Vagina (tissue), 2 donors: ENCODE measurements around the gene ST8SIA5. TPM values are rescaled to one million over a fixed set of nuclear protein-coding genes. Genes with fewer than 3 reads are reported as not detected.

Source experiments
- DNase-seq, 2 donors: peaks; one replicate each; pipeline ENCODE4 v3.0.0-alpha.2; 2017; ENCODE audit errors: extremely low spot score in 2 of 2
- H3K27ac ChIP-seq: fragments of 200-600 bp; sonication (generic); one replicate; pipeline ENCODE4 v1.5.1; 2019
- H3K27me3 ChIP-seq: fragments of 200-600 bp; sonication (generic); one replicate; pipeline ENCODE4 v1.5.1; 2019
- H3K36me3 ChIP-seq, 2 donors: fragments of 200-600 bp; sonication (generic); one replicate each; pipeline ENCODE4 v1.5.1; 2017 to 2019
- H3K4me1 ChIP-seq: fragments of 200-600 bp; sonication (generic); one replicate; pipeline ENCODE4 v1.5.1; 2019
- H3K4me3 ChIP-seq, 2 donors: fragments of 200-600 bp; sonication (generic); 1 replicate in 1 of 2; 2 replicates in 1 of 2; pipeline ENCODE4 v1.5.1; 2016 to 2019
- H3K9me3 ChIP-seq: fragments of 200-600 bp; sonication (generic); one replicate; pipeline ENCODE4 v1.5.1; 2019
- POLR2A ChIP-seq, 2 donors: fragments of 450-650 bp; IDR thresholded peaks; one replicate each; pipeline ENCODE4 v1.6.1; 2017; ENCODE audit warnings: antibody characterized with exemption in 2 of 2, mild to moderate bottlenecking in 2 of 2, moderate library complexity in 2 of 2
- POLR2AphosphoS5 ChIP-seq, 2 donors: sonication (generic); formaldehyde crosslinking; IDR thresholded peaks; one replicate each; pipeline ENCODE4 v1.9.0; 2017; ENCODE audit warnings: antibody characterized with exemption in 2 of 2, mild to moderate bottlenecking in 2 of 2, low read depth in 1 of 2; ENCODE audit not compliant: insufficient read depth in 1 of 2
- intact Hi-C: fragments of 100-400 bp; cut with DNase I; formaldehyde crosslinking; loops from one replicate; pipeline ENCODE4 v1.15.1; 2023
- total RNA-seq: library from RNA; depleted of rRNA; stranded (reverse); fragments of >200 nt; gene quantifications from one replicate; pipeline ENCODE4 v1.2.3, GENCODE V29; 2016
- TF ChIP-seq, protein P1 (sequence below), 3 experiments: fragments of 450-650 bp in 2 of 3; fragments of 200-600 bp in 1 of 3; sonication (generic) in 1 of 3; IDR thresholded peaks; one replicate each; pipeline ENCODE4 v1.5.1; 2017 to 2019; ENCODE audit warnings: antibody characterized with exemption in 3 of 3, mild to moderate bottlenecking in 2 of 3, moderate library complexity in 2 of 3

The ST8SIA5 gene
- total RNA-seq, 1 donor from 2014 or later, result not detected

DNA sequence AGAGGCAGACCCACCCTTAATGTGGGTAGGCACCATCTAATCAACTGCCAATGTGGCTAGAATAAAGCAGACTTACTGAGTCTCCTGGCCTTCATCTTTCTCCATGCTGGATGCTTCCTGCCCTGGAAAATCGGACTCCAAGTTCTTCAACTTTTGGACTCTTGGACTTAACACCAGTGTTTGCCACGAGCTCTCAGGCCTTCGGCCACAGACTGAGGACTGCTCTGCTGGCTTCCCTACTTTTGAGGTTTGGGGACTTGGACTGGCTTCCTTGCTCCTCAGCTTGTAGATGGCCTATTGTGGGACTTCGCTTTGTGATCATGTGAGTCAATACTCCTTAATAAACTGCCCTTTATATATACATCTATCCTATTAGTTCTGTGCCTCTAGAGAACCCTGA, 21.9 kb downstream of the ST8SIA5 start:
- H3K4me3 ChIP-seq, result no peak overlapping the region
- no peaks in the 10 kb centered on the region for H3K4me1 ChIP-seq
- DNase-seq, result no peak
- TF ChIP-seq, protein P1, sequence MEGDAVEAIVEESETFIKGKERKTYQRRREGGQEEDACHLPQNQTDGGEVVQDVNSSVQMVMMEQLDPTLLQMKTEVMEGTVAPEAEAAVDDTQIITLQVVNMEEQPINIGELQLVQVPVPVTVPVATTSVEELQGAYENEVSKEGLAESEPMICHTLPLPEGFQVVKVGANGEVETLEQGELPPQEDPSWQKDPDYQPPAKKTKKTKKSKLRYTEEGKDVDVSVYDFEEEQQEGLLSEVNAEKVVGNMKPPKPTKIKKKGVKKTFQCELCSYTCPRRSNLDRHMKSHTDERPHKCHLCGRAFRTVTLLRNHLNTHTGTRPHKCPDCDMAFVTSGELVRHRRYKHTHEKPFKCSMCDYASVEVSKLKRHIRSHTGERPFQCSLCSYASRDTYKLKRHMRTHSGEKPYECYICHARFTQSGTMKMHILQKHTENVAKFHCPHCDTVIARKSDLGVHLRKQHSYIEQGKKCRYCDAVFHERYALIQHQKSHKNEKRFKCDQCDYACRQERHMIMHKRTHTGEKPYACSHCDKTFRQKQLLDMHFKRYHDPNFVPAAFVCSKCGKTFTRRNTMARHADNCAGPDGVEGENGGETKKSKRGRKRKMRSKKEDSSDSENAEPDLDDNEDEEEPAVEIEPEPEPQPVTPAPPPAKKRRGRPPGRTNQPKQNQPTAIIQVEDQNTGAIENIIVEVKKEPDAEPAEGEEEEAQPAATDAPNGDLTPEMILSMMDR (IDR thresholded peaks at IDR 0.05), result no peak
- TF ChIP-seq POLR2A (IDR thresholded peaks at IDR 0.05) (no peak), POLR2AphosphoS5 (IDR thresholded peaks at IDR 0.05; ENCODE audit: insufficient read depth in 1 of 2, low read depth in 1 of 2) (no peak)
- intact Hi-C loops, result no loop called here
- H3K27me3 ChIP-seq, result no peaks in the 10 kb centered on the region
- H3K27ac ChIP-seq, result no peak overlapping the region
- H3K36me3 ChIP-seq, result no peaks in the 10 kb centered on the region
- H3K9me3 ChIP-seq, result peaks cover 5% of the 10 kb centered on the region

DNA sequence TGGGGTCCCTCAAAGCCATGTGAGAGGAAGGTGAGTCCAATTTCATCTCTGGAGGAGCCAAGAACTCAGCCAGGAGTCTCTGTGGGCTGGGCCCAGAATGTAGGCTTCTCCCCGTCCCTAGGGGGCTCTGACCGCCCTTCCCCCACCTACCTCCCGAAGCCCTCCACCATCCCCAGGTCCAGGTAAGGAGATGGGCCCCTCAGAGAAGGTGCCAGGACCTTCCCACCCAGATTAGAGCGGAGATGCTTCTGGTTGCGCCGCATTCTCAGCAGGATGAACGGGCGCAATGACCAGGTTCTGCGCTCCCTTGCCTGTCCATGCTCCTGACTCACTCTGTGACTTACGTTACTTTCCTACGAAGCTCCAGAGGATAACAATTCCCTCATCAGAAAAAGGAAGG, 23.0 kb downstream of the ST8SIA5 start:
- Histone ChIP-seq H3K4me3 (no peak overlapping the region), H3K36me3 (no peaks in the 10 kb centered on the region), H3K4me1 (no peaks in the 10 kb centered on the region), H3K27me3 (no peaks in the 10 kb centered on the region), H3K9me3 (peaks cover 11% of the 10 kb centered on the region), H3K27ac (no peak overlapping the region)
- no peak for DNase-seq
- intact Hi-C loops, result no loop called here
- TF ChIP-seq POLR2AphosphoS5 (IDR thresholded peaks at IDR 0.05; ENCODE audit: insufficient read depth in 1 of 2, low read depth in 1 of 2), result no peak
- no peak for TF ChIP-seq POLR2A (IDR thresholded peaks at IDR 0.05)
- TF ChIP-seq, protein P1 (IDR thresholded peaks at IDR 0.05), result no peak

DNA sequence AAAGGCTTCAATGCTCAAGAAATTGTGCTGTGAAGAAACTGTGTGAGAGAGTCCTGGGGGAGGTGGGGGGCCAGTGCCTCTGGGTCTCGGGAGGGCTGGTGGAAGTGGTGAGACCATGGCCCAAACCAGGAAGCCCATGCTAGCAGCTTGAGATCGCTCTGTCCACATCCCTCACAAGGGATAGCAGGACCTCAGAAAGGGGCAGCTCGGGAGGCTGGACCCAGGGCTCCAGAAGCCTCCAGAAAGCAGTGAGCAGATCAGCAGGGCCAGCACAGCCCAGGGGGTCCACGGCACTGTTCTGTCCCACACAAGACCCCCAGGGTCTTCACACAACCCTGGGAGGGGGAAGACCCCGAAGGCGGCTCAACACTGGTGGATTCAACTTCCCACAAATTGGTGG, 24.1 kb downstream of the ST8SIA5 start:
- Histone ChIP-seq H3K4me3 (no peak overlapping the region), H3K27ac (no peak overlapping the region), H3K9me3 (peaks cover 11% of the 10 kb centered on the region), H3K36me3 (no peaks in the 10 kb centered on the region), H3K27me3 (no peaks in the 10 kb centered on the region), H3K4me1 (no peaks in the 10 kb centered on the region)
- peak in 1 of 2 donors; percentile 60 for DNase-seq
- TF ChIP-seq, protein P1 (IDR thresholded peaks at IDR 0.05), result no peak
- no peak for TF ChIP-seq POLR2A (IDR thresholded peaks at IDR 0.05)
- TF ChIP-seq POLR2AphosphoS5 (IDR thresholded peaks at IDR 0.05; ENCODE audit: insufficient read depth in 1 of 2, low read depth in 1 of 2), result no peak
- intact Hi-C loops, result no loop called here

DNA sequence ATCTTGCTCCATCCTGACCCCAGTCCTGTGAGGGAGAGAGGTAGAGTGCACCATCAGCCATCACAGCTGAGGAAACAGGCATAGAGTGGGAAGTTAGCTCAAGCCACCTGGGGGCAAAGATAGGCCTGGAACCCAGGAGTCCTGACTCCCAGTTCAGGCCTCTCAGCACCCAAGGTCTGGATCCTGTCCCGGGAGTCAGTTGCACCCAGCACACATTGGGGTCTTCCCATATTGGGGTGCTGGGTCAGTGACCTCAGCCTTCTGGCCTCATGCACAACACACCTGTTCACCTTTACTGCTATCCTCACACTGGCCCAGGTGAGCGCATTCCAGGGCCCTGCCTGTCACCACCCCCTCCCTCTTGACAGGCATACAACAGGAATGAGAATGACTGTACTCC, 24.7 kb downstream of the ST8SIA5 start:
- intact Hi-C loops, result no loop called here
- TF ChIP-seq, protein P1 (IDR thresholded peaks at IDR 0.05), result no peak
- TF ChIP-seq POLR2A (IDR thresholded peaks at IDR 0.05), result no peak
- no peak for TF ChIP-seq POLR2AphosphoS5 (IDR thresholded peaks at IDR 0.05; ENCODE audit: insufficient read depth in 1 of 2, low read depth in 1 of 2)
- H3K27ac ChIP-seq, result no peak overlapping the region
- no peaks in the 10 kb centered on the region for H3K4me1 ChIP-seq
- H3K36me3 ChIP-seq, result no peaks in the 10 kb centered on the region
- H3K27me3 ChIP-seq, result no peaks in the 10 kb centered on the region
- no peak overlapping the region for H3K4me3 ChIP-seq
- peaks cover 11% of the 10 kb centered on the region for H3K9me3 ChIP-seq
- DNase-seq, result no peak

DNA sequence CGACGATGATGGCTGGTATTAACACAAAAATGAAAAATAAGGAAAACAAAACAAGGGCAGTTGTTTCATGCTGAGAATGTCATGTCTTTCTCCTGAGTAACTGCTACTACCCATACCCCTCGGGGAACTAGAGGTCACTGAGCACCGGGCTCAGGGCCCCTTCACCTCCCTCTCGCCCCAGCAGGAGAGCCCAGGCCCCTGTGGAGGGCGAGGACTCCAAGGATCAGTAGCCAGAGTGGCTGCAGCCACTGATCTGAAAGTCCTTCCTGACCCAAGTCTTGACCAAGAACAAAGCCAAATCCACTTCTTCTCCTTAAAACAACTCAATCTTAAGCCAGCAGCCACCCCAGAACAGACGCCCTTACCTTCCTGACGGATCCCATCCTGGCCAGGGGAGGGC, 25.5 kb downstream of the ST8SIA5 start:
- intact Hi-C loops, result no loop called here
- peak in 1 of 2 donors; percentile 42 for DNase-seq
- Histone ChIP-seq H3K36me3 (no peaks in the 10 kb centered on the region), H3K4me3 (no peak overlapping the region), H3K9me3 (peaks cover 11% of the 10 kb centered on the region), H3K27ac (no peak overlapping the region), H3K4me1 (no peaks in the 10 kb centered on the region), H3K27me3 (no peaks in the 10 kb centered on the region)
- TF ChIP-seq, protein P1 (IDR thresholded peaks at IDR 0.05), result no peak
- no peak for TF ChIP-seq POLR2AphosphoS5 (IDR thresholded peaks at IDR 0.05; ENCODE audit: insufficient read depth in 1 of 2, low read depth in 1 of 2)
- no peak for TF ChIP-seq POLR2A (IDR thresholded peaks at IDR 0.05)
